Prostate gland (tissue), 2 donors: ENCODE results near the gene WWOX.

Source experiments
- POLR2A ChIP-seq: fragments of 450-650 bp; IDR thresholded peaks from one replicate; pipeline ENCODE4 v1.6.1; 2016; ENCODE audit warnings: antibody characterized with exemption, mild to moderate bottlenecking
- POLR2AphosphoS5 ChIP-seq: sonication (generic); formaldehyde crosslinking; IDR thresholded peaks from one replicate; pipeline ENCODE4 v1.6.1; 2017; ENCODE audit warnings: antibody characterized with exemption
- TF ChIP-seq, protein P1 (sequence below), 4 experiments: fragments of 200-600 bp in 2 of 4; fragments of 450-650 bp in 2 of 4; sonication (generic) in 2 of 4; IDR thresholded peaks; 1 replicate in 3 of 4; 2 replicates in 1 of 4; pipeline ENCODE4 v1.5.1; 2016 to 2019; ENCODE audit warnings: antibody characterized with exemption in 4 of 4, mild to moderate bottlenecking in 2 of 4, moderate library complexity in 2 of 4

GRCh38 chr16:78129349-78129748, 29.9 kb downstream of the WWOX start:
- TF ChIP-seq POLR2A (no peak), POLR2AphosphoS5 (peak; percentile 21)
- TF ChIP-seq, protein P1, sequence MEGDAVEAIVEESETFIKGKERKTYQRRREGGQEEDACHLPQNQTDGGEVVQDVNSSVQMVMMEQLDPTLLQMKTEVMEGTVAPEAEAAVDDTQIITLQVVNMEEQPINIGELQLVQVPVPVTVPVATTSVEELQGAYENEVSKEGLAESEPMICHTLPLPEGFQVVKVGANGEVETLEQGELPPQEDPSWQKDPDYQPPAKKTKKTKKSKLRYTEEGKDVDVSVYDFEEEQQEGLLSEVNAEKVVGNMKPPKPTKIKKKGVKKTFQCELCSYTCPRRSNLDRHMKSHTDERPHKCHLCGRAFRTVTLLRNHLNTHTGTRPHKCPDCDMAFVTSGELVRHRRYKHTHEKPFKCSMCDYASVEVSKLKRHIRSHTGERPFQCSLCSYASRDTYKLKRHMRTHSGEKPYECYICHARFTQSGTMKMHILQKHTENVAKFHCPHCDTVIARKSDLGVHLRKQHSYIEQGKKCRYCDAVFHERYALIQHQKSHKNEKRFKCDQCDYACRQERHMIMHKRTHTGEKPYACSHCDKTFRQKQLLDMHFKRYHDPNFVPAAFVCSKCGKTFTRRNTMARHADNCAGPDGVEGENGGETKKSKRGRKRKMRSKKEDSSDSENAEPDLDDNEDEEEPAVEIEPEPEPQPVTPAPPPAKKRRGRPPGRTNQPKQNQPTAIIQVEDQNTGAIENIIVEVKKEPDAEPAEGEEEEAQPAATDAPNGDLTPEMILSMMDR (IDR thresholded peaks at IDR 0.05), result no peak
